Measurements from ENCODE around the gene GRM7.

Gene GRM7

GRCh38 chr3:7263347-7264195 lies 402.7 kb downstream of the GRM7 start:
- no peak overlapping the region for H3K4me3 ChIP-seq (ENCODE audit: low read depth, low read length)
- TF ChIP-seq, protein P1, sequence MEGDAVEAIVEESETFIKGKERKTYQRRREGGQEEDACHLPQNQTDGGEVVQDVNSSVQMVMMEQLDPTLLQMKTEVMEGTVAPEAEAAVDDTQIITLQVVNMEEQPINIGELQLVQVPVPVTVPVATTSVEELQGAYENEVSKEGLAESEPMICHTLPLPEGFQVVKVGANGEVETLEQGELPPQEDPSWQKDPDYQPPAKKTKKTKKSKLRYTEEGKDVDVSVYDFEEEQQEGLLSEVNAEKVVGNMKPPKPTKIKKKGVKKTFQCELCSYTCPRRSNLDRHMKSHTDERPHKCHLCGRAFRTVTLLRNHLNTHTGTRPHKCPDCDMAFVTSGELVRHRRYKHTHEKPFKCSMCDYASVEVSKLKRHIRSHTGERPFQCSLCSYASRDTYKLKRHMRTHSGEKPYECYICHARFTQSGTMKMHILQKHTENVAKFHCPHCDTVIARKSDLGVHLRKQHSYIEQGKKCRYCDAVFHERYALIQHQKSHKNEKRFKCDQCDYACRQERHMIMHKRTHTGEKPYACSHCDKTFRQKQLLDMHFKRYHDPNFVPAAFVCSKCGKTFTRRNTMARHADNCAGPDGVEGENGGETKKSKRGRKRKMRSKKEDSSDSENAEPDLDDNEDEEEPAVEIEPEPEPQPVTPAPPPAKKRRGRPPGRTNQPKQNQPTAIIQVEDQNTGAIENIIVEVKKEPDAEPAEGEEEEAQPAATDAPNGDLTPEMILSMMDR (IDR thresholded peaks at IDR 0.05; ENCODE audit: control insufficient read depth, extremely low read depth, insufficient read depth): no peak
- DNase-seq (ENCODE audit: low read depth): no peak

GRCh38 chr3:7264196-7264526 lies 403.2 kb downstream of the GRM7 start:
- TF ChIP-seq, protein P1 (IDR thresholded peaks at IDR 0.05; ENCODE audit: control insufficient read depth, extremely low read depth, insufficient read depth): no peak
- DNase-seq (ENCODE audit: low read depth): no peak
- no peak overlapping the region for H3K4me3 ChIP-seq (ENCODE audit: low read depth, low read length)

GRCh38 chr3:7265736-7266135 lies 404.8 kb downstream of the GRM7 start:
- TF ChIP-seq, protein P1 (IDR thresholded peaks at IDR 0.05; ENCODE audit: control insufficient read depth, extremely low read depth, insufficient read depth): no peak
- H3K4me3 ChIP-seq (ENCODE audit: low read depth, low read length): no peak overlapping the region
- no peak for DNase-seq (ENCODE audit: low read depth)

DNA sequence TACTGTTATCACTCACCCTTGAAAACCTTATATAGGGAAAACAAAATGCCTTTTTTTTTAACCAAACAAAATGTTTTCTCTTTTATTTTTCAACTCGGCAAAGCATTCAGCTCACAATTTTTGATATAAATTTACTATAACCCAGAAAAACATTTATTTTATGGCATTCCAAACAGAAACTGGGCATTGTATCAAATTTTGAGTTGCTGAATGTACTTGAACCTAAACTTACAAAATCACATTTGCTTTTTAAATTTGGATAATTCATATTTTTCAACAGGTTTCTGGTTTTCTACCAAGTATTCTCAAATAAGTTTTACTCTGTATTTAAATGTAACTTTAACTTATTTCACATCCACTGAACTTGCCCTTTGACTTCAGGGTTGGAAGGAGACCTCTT lies 405.6 kb downstream of the GRM7 start:
- no peak overlapping the region for H3K4me3 ChIP-seq (ENCODE audit: low read depth, low read length)
- TF ChIP-seq, protein P1 (IDR thresholded peaks at IDR 0.05; ENCODE audit: control insufficient read depth, extremely low read depth, insufficient read depth): no peak
- DNase-seq (ENCODE audit: low read depth): no peak

DNA sequence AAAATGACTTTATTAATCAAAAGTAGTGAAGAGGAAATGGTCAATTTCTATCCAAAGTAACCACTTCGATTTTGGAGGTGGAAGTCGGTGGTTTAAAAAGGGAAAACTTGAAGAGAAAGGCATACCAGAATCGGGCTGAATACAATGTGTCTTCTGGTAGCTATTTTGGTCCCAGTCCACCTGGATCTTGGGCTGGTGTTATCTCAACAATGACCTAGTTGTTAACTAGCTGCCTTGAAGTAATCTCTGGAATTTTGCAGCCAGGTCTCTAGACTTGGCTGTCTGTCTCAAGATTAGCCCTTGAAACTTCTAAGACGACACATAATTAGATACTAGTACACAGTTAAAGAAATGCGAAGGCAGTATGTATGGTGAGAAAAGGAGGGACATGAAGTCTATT lies 409.8 kb downstream of the GRM7 start:
- DNase-seq (ENCODE audit: low read depth): no peak
- TF ChIP-seq, protein P1 (IDR thresholded peaks at IDR 0.05; ENCODE audit: control insufficient read depth, extremely low read depth, insufficient read depth): no peak
- no peak overlapping the region for H3K4me3 ChIP-seq (ENCODE audit: low read depth, low read length)

DNA sequence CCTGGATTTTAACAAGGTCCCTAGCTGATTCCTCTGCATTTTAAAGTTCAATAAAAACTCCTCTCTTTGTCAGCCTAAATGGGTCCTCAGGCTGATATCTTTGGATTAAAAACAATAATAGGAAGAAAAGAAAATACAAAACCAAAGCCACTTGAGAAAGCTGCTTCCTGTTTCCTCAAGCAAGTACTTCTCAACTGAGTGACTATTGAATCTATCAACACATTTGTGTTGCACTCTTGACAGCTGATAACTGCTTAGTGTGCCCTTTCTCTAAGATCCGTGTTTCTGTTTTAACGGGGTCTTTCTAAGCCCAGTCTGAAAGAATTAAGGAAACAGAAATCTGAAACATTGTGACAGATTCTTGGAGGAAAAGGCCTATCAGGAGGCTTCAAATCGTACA lies 410.7 kb downstream of the GRM7 start:
- DNase-seq (ENCODE audit: low read depth): no peak
- no peak overlapping the region for H3K4me3 ChIP-seq (ENCODE audit: low read depth, low read length)
- TF ChIP-seq, protein P1 (IDR thresholded peaks at IDR 0.05; ENCODE audit: control insufficient read depth, extremely low read depth, insufficient read depth): no peak

- TF ChIP-seq, protein P1 (IDR thresholded peaks at IDR 0.05; ENCODE audit: control insufficient read depth, extremely low read depth, insufficient read depth): no peak
- no peak overlapping the region for H3K4me3 ChIP-seq (ENCODE audit: low read depth, low read length)
- DNase-seq (ENCODE audit: low read depth): no peak
Measured at GRCh38 chr3:7272203-7272602, 411.3 kb downstream of the GRM7 start.
